Hematopoietic multipotent progenitor cell treated with erythropoietin and hydrocortisone succinate and interleukin-3 and kit ligand, for 8 days (in vitro differentiated cells): ENCODE data around the gene CRLF1.
"Not testable (repeated sequence)": the region's sequence is repeated elsewhere in the genome, so short reads cannot be mapped to it uniquely, and the experiment has no call there.

Experiments used
- DNase-seq: peaks from one replicate; pipeline ENCODE4 v3.0.0-alpha.2; 2015

Gene CRLF1

DNA sequence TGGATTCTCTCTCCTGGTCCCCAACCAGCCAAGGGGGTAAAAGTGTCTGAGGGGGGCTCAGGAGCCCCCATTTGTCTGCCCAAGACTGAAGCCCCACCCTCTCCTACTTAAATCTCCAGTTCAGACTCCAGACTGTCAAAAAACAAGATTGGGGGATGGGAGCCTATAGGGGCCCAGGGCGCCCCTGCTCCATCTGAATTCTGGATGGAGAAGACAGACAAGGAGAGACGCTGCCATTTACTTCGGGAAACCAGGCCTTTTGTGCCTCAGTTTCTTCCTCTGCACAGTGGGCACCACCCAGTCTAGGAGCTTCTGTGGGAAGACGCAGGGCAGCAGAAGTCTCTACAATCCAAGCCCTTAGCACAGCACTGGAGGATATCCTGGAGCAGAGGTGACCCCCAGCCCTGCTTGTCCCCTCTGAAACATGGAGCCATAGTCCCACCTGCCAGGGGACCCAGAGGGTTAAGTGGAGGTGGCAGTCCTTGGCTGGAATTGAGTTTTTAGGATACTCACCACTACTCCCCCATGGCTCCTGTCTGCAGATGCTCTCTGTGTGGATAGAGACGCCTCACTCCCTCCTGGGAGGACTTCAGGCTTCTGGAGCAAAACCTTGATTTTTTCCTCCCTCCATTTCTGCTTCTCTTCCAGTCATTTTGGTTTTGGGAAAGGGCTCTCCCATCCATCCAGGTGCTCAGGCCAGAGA is 1.7 kb upstream of the CRLF1 start:
- DNase-seq, result no peak

DNA sequence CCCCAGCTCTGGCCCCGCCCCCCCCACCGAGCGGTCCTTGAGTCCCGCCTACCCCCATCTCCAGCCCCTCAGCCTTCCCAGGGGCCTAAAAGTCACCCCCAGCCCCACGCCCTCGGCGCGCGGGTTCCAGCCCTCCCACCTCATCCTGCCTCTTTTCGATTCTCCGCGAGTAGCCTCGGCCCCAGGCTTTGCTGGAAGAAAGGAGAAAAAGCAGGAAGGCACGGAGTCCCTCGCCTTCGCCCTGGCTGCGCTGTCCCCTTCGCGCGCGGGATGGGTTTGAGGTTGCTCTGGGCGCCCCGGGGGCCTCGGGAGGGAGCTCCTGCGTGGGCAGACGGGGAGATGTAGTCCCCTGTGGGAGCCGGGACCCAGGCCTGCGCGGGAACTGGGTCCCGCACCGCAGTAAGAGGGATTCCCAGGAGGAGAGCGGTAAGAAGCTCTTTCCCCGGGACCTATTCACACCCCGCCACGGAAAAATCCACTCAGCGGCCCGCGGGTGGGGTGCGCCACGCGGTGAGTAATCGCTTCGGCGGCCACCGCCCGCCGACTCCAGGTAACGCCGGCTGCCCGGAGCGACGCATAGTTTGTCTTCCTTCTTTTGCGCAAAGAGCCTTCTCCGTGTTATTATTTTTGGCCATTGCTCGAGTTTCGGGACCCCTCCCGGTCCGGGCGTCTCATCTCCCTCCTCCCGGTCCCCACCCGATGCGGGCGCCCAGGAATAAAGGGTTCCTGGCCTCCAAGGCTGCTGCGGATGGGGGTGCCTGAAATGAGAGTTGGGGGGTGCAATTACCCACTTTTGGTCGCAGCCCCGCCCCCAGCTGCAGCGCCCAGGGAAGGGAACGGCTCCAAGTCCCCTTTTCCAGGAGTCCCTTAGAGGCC is 865 bp upstream of the CRLF1 start:
- DNase-seq, result no peak

DNA sequence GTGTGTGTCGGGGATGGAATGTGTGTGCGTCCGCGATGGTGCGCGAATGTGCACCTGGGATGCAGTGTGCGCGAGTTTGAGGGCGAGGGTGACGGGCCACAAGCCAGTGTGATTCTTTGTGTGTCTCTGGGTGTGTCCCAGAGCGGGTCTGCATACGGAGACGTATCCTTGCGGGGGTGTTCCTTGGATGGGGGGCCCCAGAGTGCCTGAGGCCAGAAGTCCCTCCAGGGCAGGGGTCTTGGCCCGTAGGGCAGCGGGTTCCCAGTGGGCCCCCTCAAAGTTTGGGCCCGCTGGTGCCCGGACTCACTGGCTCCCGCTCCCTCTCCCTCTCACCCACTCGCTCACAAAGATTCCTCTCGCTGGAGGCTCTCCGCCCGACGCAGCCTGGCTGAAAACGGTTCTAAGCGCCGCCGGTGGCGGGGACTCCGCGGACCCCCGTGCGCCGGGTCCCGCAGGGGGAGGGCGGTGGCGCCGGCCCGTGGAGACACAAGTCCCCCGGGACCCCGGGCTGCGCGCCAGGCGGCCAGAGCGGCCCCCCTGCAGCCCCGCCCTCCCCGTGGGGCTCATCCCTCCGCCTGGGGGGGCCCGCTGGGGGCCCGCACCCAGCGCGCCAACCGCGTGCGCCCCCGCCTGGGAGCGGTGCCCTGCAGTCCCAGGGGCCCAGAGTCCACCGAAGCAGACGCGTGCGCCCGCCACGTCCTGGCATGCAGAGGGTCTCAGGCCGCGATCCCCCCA is 886 bp downstream of the CRLF1 start:
- DNase-seq, result no peak

DNA sequence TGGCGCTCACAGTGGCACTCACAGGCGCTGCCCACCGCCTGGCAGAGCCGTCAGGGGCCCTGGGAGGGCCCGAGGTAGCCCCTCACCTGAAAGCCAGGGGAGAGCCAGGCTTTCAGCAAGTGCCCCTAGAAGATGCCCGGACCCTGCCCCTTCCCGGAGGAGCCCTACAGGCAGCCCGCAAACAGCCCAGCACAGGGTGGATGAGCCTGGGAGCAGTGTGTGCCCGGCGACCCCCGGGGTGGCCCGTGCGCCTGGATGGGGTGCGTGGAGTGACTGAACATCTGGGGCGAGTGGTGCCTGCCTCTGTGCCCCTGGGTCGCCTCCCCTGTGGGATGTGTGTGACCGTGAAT is 1.4 kb downstream of the CRLF1 start:
- no peak for DNase-seq

DNA sequence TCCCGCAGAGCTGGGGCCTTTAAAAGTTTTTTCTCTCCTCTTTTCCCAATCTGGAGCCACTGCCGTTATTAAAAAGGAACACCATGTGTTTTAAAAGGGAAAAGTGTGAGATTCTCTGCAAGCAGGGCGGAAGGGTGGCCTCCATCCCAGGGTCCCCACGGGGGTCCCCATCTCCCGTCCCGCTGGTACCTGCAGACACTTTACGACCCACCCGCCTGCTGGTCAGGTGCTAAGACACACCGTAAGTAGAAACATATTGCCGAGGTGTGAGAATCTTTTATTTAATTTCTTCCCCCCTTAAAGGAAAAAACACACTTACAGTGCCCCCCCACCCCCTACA is 1.8 kb downstream of the CRLF1 start:
- DNase-seq, result no peak

DNA sequence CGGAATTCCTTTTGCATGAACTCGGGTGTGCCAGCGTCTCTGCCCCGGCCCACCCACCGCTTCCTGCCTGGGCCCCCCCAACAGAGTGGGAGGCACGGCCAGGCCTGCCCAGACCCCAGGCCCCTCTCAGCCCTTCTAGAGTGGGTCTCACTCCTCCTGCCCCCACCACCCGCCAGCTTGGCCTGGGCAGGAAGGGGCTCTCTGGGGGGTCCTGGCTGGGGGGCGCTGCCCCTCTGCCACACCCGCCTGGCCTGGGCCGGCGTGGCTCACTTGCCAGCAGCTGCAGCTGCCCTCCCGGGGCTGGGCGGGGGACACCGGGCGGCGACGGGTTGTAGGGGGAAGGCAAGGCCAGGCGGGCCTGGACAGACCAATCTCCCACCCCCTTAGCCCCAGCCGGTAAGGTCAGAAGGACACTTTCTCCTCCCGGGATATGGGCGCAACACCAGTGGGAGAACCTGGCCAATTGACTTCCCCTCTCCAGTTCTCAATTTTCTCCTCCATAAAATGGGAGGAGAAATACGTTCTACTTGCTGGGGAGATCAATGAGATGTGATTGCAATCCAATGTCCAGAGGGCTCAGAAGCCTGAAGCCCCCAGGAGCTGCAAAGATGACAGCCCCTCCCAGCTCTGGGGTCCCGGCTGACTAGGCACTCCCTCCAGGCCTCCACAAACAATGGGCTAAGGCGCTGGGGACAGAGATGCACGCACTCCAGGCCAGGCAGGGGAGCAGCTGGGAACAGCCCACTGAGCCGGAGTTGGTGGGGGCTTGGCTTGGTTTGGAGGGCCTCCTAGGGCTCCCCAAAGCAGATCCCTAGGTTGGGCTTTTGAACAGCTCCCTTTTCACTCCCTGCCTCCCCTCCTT is 2.4 kb downstream of the CRLF1 start:
- DNase-seq, result no peak

DNA sequence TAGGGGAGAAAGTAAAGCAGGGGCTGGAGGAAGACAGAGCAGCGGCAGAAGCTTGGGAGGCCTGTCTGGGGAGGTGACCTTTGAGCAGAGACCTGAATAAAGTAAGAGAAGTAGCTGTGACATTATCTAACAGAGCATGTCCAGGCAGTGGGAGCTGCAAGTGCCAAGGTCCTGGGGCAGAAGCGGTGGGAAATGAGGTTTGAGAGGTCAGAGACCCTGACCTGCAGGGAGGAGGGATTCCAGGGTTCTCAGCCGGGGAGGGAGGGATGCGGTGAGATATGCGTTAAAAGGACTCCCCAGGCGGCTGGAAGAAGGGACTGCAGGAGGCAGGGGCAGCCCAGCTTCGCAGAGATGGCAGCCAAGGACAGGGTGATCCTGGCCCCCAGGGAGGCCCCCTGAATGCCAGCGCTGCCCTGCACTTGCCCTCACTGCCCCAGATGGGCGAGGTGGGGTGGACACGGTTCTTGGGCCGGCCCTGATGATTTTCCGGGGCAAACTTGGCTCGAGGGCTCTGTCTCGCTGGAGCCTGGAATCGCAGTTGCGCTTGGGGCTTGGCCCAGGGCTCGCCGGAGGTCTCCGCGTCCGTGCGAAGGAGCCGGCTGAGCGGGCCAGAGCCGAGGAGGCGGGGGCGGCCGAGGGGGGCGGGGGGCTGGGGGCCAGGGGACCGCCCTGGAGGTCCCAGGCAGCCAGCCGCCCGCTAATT is 3.2 kb downstream of the CRLF1 start:
- DNase-seq, result peak; percentile 48

DNA sequence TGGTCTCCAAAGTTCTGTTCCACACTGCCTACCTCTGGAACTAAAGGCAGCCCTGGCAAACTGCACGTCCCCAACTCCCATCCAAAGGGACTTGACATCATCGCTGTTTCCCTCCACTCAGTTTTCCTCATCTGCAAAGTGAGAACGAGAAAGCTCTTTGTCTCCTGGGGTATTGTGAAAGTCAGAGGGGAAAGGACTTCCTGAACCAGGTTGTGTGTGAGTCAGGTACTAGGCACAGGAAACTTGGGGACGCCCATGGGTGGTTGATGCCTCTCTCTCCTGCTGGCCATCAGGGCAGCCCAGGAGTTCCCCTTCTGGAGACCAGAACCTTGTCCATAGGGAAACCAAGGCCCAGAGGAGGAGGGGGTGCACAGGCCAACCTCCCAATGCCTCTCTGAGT is 4.7 kb downstream of the CRLF1 start:
- no peak for DNase-seq

DNA sequence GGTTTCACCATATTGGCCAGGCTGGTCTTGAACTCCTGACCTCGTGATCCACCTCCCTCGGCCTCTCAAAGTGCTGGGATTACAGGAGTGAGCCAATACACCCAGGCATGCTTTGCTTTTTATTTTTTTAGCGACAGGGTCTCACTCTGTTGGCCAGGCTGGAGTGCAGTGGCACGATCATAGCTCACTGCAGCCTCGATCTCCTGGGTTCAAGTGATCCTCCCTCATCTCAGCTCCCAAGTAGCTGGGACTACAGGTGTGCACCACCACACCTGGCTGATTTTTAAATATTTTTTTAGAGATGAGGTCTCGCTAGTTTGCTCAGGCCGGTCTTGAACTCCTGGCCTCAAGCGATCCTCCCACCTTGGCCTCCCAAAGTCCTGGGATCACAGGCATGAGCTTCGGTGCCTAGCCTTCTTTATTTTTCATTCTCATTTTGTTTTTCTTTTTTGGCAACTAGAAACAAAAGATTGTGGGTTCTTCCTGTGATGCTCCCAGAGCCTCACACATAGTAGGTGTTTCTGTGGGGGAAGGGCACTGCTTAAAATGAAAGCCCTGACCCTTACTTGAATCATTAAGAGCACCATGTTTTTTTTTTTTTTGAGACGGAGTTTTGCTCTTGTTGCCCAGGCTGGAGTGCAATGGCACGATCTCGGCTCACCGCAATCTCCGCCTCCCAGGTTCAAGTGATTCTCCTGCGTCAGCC is 5.8 kb downstream of the CRLF1 start:
- DNase-seq, result not testable (repeated sequence)

DNA sequence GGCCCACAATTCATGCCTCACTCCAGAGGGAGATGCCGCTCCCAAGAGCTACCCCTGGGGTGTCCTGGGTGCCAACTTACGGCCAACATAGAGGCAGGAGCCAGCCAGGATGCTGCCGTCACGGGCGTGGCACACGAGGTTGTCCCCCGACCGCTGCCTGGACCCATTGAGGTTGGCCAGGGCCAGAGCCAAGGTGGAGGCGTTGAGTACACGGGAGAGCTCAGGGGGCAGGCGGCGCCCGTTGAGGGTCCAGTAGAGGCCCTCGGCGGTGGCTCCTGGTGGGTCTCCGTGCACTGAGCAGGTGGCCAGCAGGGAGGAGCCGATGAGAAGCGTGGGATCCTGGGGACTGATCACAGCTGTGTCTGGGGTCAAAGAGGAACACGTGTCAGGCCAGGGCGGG is 7.1 kb downstream of the CRLF1 start:
- DNase-seq, result no peak

DNA sequence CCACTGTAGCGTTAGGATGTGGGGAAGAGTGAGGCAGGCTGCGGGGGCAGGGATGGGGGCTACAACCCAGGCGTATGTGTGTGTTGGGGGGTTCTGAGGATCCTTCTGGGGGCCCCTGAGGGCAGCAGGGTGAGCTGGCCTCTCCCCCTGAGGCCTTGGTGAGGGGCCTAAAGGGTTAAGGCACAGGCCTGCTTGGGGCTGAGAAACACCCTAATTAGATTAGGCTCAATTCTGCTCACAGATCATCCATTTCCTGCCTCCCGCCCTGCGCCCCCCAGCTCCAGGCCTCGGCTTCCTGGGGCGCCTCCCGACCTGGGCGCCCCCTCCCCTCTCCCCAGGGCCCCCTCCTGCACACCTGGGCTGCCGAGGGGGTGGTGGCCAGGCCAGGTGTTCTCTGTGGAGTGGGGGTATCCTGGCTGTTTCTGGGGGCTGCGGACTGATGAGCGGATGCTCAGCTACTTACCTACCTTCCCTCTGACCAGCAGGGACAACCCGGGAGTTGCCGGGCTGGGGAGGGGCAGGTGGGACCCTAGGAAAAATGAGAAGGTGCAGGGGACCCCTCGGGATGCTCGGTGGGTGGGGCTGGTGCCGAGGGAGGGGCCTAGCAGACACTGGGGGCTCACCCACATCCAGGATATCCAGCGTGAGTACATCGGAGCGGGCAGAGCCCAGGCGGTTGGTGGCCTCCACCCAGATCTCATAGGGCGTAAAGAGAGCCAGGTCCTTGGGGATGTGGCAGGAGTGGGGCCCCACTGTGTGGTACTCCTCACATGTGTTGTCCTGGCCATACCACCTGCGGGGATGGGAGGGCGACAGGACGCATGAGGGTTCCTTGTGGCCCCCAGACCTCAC is 8.6 kb downstream of the CRLF1 start:
- no peak for DNase-seq

DNA sequence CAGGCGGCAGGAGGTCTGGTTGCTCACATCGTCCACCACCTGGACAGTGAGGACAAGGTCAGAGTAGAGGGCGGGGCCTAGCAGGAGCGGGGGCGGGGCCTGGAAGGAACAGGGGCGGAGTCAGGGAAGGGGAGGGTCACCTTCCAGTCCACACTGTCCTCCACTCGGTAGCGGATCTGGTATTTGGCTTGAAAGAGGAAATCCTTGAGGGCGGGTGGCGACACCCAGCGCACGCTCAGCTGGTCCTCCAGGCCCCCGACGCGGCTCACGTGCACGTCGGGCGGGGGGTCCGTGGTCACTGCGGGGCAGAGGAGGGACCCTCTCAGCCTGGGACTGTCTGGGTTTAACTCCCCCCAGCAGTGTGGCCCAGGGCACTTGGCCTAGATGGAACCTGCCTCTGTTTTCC is 9.8 kb downstream of the CRLF1 start:
- peak; percentile 60 for DNase-seq

DNA sequence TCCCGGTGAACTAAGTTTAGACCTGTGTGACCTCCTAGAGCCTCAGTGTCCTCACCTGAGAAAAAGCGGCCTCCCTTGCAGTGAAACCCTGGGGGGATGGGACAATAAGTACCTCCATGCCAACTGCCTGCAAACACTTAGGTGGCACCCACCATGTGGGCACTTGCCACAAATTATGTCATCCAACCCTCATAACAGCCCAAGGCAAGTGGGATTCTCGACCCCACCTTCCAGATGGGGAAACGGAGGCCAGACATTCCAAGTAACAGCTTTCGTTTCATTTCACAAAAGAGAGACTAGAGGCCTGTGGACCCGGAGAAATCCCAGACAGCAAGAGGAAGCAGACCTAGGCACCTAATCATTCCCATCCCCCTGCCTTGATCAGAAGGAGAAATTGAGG is 11.1 kb downstream of the CRLF1 start:
- DNase-seq, result no peak

DNA sequence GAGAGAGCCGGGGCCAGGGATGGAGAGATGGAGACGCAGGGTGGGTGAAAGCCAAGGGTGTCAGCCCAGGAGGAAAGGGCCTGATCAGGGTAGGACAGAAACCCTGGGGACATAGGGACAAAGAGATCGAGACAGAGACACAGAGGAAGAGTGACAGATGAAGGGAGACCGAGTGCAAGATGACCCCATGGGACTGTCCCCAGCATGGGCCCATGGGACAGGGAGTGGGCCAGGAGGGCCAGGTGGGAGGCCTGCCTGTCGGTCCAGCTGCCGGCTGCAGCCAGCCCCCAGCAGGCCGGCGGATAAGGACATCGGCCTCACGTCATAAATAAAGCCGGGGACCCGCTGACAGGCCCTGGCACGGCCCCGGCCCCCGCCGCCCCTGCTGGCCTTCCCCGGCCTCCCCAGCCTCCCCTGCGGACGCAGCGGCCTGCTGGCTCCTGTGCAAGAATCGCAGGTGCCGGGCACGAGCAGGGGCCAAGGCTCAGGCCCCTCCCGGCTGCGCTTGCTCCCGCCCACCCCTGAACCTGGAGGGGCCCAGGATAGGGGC is 11.7 kb downstream of the CRLF1 start:
- no peak for DNase-seq

DNA sequence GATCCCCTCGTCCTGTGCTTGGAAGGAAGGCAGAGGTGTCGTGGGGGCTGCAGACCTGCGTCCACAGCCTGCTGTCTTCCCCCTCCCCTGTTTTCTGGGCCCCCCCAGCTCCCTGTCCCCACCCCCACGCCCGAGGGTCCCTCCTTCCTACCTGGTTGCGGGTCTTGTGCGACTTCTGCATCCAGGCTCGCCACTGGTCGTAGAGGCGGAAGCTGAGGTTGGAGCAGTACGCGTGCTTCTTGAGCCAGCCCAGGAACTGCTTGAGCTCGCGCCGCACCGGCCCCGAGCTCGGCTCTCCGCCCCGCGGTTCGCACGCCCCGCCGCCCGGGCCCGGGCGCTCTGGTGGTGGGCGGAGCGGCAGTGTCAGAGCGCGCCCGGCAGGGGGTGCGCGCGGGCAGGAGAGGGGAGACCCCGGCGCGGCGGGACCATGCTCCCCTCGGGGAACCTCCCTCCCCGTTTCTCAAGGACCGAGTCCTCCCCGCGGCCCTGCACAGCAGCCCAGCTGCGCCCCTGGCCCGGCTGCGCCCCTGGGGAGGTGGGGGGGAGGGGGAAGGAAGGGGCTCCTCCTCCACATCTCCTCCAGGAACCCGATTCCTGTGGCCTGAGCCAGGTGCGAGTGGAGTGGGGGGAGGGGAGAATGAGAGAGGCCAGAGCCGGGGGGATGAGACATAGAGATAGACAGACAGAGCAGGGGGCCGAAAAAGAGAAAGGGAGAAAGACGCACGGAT is 12.3 kb downstream of the CRLF1 start:
- DNase-seq, result peak; percentile 60

DNA sequence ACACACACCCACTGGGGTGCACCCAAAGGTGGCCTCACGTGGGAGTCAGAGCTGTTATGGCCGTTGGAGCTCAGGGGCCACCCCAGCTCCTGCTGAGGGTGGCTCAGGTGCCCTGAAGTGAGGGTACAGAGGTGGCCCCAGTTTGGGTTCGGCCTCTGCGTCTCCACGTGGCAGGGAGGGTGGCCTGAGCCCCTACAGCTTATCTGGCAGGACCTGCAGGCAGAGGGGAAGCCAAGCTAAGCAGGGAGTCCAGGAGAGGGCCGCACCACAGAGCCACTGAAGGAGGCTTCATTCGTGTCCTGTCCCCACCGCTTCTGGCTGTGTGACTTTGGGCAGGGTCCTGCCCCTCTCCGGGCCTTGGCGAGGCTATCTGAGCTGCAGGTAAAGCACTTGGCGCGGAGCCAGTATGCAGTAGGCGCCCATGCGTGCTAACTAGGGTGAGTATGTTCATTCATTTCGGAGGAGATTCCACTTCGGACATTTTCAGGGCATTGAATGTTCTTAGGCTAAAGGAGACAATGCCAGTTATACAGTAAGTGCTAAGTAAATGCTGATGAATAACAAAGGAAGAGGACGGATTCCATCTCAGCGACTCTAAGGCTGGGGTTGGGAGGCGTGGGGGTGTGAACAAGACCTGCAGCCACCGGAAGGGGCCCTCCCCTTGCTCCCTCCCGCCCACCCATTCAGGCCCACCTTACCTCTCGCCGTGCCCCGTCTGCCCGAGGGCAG is 13.1 kb downstream of the CRLF1 start:
- no peak for DNase-seq

DNA sequence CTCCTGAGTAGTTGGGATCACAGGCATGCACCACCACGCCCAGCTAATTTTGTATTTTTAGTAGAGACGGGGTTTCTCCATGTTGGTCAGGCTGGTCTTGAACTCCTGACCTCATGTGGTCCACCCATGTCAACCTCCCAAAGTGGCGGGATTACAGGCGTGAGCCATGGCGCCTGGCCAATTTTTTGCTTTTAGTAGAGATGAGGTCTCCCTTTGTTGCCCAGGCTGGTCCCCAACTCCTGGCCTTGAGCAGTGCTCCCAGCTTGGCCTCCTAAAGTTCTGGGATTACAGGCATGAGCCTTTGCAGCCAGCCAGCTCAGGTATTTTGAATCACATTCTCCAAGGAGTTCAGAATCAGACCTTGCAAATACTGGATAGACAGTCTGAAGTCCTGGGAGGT is 13.9 kb downstream of the CRLF1 start:
- DNase-seq, result not testable (repeated sequence)

DNA sequence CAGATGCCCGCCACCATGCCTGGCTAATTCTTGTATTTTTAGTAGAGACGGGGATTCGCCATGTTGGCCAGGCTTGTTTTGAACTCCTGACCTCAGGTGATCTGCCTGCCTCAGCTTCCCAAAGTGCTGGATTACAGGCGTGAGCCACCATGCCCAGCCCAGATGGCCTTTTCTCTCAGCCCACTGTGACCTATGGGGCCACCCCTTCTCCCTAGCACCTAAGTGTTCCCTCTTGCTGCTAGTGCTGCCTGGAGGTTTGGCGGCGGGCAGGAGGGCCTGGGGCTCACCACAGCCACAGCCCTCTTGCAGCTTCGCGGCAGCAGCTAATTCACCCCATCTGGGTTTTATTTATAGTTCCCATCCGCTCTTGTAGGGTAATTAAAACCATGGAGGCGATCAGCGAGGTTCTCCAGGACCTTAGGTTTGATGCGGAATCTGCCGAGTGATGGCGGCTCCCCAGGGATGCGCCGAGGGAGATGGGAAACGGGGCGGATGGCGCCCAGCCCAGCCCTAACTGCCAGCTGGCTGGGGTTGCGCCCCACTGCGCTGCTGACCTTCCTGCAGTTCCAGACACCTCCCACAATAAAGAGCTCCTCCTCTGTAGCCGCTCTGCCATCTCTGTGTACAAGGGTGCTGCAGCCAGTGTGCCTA is 14.7 kb downstream of the CRLF1 start:
- DNase-seq, result no peak
